Measurements from ENCODE around the gene CLDN5. TPM values are rescaled to one million over a fixed set of nuclear protein-coding genes. Genes with fewer than 3 reads are reported as not detected.

Gene CLDN5
- total RNA-seq, 4 donors from 2014 or later, result 40.4 to 108 (median 89.6) TPM

- Histone ChIP-seq H3K9me3 (no peaks in the 10 kb centered on the region), H3K4me3 (no peak overlapping the region), H3K4me1 (no peaks in the 10 kb centered on the region), H3K27me3 (no peaks in the 10 kb centered on the region), H3K27ac (no peak overlapping the region), H3K36me3 (no peaks in the 10 kb centered on the region)
- ATAC-seq (no peak), DNase-seq (no peak)
- TF ChIP-seq POLR2A (IDR thresholded peaks at IDR 0.05) (no peak), CTCF (IDR thresholded peaks at IDR 0.05 in 4 of 5, conservative IDR thresholded peaks at IDR 0.05 in 1 of 5) (no peak)
- intact Hi-C loops (cut with DNase I; ENCODE audit: low total_unique reads), result no loop called here
- in situ Hi-C loops (cut with MboI; ENCODE audit: low sequenced_read_pairs in 4 of 4), result loop anchor here in 1 of 4 donors (25.0 kb wide), 1 partner anchor 529 kb away; no protein-coding TSS in a partner anchor
Measured at GRCh38 chr22:19516378-19517170, 7.6 kb downstream of the CLDN5 start.

DNA sequence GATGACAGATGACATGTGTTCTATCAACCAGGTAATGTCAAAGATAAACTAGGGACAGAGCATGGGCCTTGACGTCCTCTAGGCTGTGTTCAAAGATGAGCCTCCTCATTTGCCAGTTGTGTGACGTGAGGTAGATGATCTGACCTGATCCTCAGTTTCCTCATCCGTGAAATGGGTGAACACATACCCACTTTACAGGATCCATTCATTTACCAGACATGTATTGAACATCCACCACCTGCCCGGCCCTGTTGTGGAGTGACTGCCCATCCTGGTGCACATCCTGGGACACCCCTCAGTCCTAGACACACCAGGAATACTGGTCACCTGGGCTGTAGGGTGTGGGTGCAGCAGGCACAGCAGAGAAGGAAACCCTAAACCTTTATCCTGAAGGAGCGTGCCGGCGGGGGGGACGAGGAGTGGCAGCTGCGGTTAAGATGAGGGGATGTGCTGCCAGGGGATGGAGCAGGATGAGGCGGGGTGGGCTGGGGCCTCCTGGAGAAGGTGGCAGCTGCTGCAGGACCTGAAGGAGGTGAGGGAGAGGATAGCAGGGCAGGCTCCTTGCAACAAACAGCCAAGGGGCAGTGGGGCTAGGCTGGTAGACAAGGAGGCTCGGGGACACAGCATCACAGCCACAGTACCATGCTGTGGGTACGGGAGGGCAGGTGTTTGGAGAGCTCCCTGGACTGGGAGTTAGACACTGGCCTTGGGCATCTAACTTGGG lies 8.4 kb downstream of the CLDN5 start:
- no peaks in the 10 kb centered on the region for H3K9me3 ChIP-seq
- ATAC-seq (no peak), DNase-seq (no peak)
- H3K27me3 ChIP-seq, result no peaks in the 10 kb centered on the region
- no peak overlapping the region for H3K4me3 ChIP-seq
- TF ChIP-seq CTCF (IDR thresholded peaks at IDR 0.05 in 4 of 5, conservative IDR thresholded peaks at IDR 0.05 in 1 of 5), result no peak
- no peak for TF ChIP-seq POLR2A (IDR thresholded peaks at IDR 0.05)
- intact Hi-C loops (cut with DNase I; ENCODE audit: low total_unique reads) (no loop called here), in situ Hi-C loops (cut with MboI; ENCODE audit: low sequenced_read_pairs in 4 of 4) (loop anchor here in 1 of 4 donors (25.0 kb wide), 1 partner anchor 529 kb away; no protein-coding TSS in a partner anchor)
- no peaks in the 10 kb centered on the region for H3K36me3 ChIP-seq
- H3K27ac ChIP-seq, result no peak overlapping the region
- H3K4me1 ChIP-seq, result no peaks in the 10 kb centered on the region

- Histone ChIP-seq H3K4me3 (no peak overlapping the region), H3K36me3 (no peaks in the 10 kb centered on the region), H3K27ac (no peak overlapping the region), H3K9me3 (no peaks in the 10 kb centered on the region), H3K27me3 (no peaks in the 10 kb centered on the region), H3K4me1 (no peaks in the 10 kb centered on the region)
- intact Hi-C loops (cut with DNase I; ENCODE audit: low total_unique reads) (no loop called here), in situ Hi-C loops (cut with MboI; ENCODE audit: low sequenced_read_pairs in 4 of 4) (loop anchor here in 1 of 4 donors (25.0 kb wide), 1 partner anchor 528 kb away; no protein-coding TSS in a partner anchor)
- DNase-seq, result no peak
- TF ChIP-seq POLR2A (IDR thresholded peaks at IDR 0.05) (no peak), CTCF (IDR thresholded peaks at IDR 0.05 in 4 of 5, conservative IDR thresholded peaks at IDR 0.05 in 1 of 5) (no peak)
- peak in 1 of 2 donors; percentile 22 for ATAC-seq
Measured at GRCh38 chr22:19514831-19515565, 9.2 kb downstream of the CLDN5 start.

DNA sequence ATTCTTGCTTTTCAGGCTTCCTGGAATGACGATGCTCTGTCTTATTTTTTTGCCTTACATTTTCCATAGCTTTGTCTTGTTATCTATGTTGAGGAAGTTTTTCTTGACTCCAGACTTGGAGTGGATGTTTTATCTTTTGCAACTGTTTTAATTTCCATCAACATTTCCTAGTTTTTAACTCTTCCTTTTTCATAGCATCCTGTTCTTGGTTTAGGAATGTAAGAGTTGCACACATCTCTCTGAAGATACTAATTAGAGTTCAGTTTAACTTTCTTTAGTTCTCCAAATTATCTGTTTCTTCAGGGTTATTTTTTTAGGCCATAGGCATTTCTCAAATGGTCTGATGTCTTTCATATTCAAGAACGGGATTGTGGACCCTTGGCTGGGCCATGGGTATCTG lies 10.4 kb downstream of the CLDN5 start:
- ATAC-seq (no peak), DNase-seq (no peak)
- TF ChIP-seq CTCF (IDR thresholded peaks at IDR 0.05 in 4 of 5, conservative IDR thresholded peaks at IDR 0.05 in 1 of 5) (no peak), POLR2A (IDR thresholded peaks at IDR 0.05) (no peak)
- no peaks in the 10 kb centered on the region for H3K4me1 ChIP-seq
- no peaks in the 10 kb centered on the region for H3K27me3 ChIP-seq
- no peaks in the 10 kb centered on the region for H3K9me3 ChIP-seq
- no peak overlapping the region for H3K4me3 ChIP-seq
- in situ Hi-C loops (cut with MboI; ENCODE audit: low sequenced_read_pairs in 4 of 4), result loop anchor here in 1 of 4 donors (25.0 kb wide), 1 partner anchor 527 kb away; no protein-coding TSS in a partner anchor
- intact Hi-C loops (cut with DNase I; ENCODE audit: low total_unique reads), result no loop called here
- no peak overlapping the region for H3K27ac ChIP-seq
- no peaks in the 10 kb centered on the region for H3K36me3 ChIP-seq
